GM12891 (cell line): ENCODE measurements around the gene AP1AR.
"Not testable (repeated sequence)": the region's sequence is repeated elsewhere in the genome, so short reads cannot be mapped to it uniquely, and the experiment has no call there.

ENCODE experiments used
- DNase-seq: peaks from one replicate; pipeline ENCODE4 v3.0.0; 2011; ENCODE audit warnings: low spot score; ENCODE audit not compliant: insufficient read length
- FAIRE-seq: peaks from 2 replicates; lab custom pipeline; 2011; peaks lifted over from hg19 to GRCh38; lab: Jason Lieb, UNC
- PAX5 ChIP-seq: IDR thresholded peaks from 2 replicates; pipeline ENCODE4 v1.6.1; 2011; ENCODE audit warnings: low read length, moderate library complexity, mild to moderate bottlenecking; ENCODE audit not compliant: insufficient read depth, severe bottlenecking
- POLR2A ChIP-seq: IDR thresholded peaks from 2 replicates; pipeline ENCODE4 v1.6.1; 2011; ENCODE audit warnings: low read depth, low read length, control low read depth
- POLR2AphosphoS5 ChIP-seq: IDR thresholded peaks from 2 replicates; pipeline ENCODE4 v1.6.1; 2011; ENCODE audit warnings: low read depth, low read length, control low read depth
- POU2F2 ChIP-seq: IDR thresholded peaks from 2 replicates; pipeline ENCODE4 v1.6.1; 2011; ENCODE audit warnings: low read depth, mild to moderate bottlenecking, control low read depth, low read length, moderate library complexity
- SPI1 ChIP-seq: IDR thresholded peaks from 2 replicates; pipeline ENCODE4 v1.6.1; 2011; ENCODE audit warnings: low read depth, low read length, control low read depth
- TAF1 ChIP-seq: IDR thresholded peaks from 2 replicates; pipeline ENCODE4 v1.6.1; 2011; ENCODE audit warnings: low read depth, low read length, control low read depth

Gene AP1AR

GRCh38 chr4:112277220-112277619 lies 45.6 kb downstream of the AP1AR start:
- TF ChIP-seq PAX5, result no peak
- no peak for TF ChIP-seq POU2F2
- TF ChIP-seq SPI1, result no peak
- DNase-seq (no peak), FAIRE-seq (no peak)

- FAIRE-seq (peak; percentile 61), DNase-seq (no peak)
- TF ChIP-seq POU2F2 (no peak), POLR2A (no peak), PAX5 (no peak), SPI1 (no peak), POLR2AphosphoS5 (no peak), TAF1 (no peak)
Observed at GRCh38 chr4:112277705-112278448, 46.3 kb downstream of the AP1AR start.

GRCh38 chr4:112279025-112279881 lies 47.7 kb downstream of the AP1AR start:
- DNase-seq (no peak), FAIRE-seq (peak; percentile 80)
- TF ChIP-seq PAX5 (no peak), POLR2A (0 out of 2 replicates have a peak, but pooled peaks have one; percentile 57)

DNA sequence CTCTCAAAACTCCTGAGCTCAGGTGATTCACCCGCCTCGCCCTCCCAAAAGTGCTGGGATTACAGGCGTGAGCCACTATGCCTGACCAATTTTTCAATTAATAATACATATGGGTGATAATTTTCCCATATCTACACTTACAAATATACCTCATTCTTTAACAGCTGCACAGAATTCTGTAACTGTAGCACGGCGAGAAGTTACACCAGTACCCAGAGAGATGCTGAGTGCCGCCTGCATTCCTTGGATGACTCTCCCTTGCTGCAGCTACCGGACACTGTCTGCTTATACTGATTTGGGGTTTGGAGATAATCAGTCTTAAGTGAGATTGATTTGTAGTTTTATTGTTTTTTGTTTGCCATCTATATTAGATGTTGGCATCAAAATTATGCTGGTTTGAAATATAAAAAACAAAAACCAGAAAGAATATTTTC lies 48.3 kb downstream of the AP1AR start:
- peak; percentile 5 for FAIRE-seq
- DNase-seq, result no peak
- TF ChIP-seq POLR2AphosphoS5 (no peak), PAX5 (no peak), SPI1 (no peak), POLR2A (no peak; the same call in 1 of the 2 replicates)

DNA sequence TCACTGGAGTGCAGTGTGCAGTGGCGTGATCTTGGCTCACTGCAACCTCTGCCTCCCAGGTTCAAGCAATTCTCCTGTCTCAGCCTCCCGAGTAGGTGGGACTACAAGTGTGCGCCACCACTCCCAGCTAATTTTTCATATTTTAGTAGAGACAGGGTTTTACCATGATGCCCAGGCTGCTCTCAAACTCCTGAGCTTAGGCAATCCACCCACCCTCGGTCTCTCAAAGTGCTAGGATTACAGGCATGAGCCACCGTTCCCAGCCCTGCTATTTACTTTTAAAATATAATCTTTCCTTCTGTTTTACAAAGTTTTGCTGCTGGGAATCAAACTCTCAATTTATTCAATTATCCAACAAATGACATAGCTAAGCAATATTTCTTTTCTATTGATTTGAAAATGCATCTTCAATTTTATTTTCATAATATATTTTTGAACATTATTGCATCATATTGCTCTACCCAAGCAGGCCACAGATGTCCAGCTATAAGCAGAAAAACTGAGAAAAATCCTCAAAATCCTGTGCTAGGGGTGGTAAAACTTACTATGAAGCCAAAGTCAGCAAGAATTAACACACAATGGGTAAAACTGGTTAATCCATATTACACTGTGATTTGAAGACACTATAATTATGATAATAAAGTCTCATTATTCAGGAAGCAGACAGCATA lies 48.9 kb downstream of the AP1AR start:
- TF ChIP-seq POLR2A, result no peak
- no peak for TF ChIP-seq POLR2AphosphoS5
- TF ChIP-seq POU2F2, result no peak
- no peak for TF ChIP-seq PAX5
- no peak for TF ChIP-seq SPI1
- no peak for TF ChIP-seq TAF1
- DNase-seq, result no peak
- FAIRE-seq, result no peak

DNA sequence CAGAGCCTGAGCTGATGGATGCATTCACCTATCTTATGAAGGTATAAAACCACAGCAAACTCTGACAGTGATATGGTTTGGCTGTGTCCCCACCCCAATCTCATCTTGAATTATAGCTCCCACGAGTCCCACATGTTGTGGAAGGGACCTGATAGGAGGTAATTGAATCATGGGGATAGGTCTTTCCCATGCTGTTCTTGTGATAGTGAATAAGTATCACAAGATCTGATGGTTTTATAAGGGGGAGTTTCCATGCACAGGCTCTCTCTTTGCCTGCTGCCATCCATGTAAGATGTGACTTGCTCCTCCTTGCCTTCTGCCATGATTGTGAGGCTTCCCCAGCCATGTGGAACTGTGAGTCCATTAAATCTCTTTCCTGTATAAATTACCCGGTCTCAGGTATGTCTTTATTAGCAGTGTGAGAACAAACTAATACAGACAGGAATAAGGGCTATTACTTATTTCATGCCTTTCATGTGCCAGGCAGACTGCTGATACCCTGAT lies 50.4 kb downstream of the AP1AR start:
- not testable (repeated sequence) for FAIRE-seq, DNase-seq

- no peak for TF ChIP-seq SPI1
- peak; percentile 33; the same call in 1 of the 2 replicates for TF ChIP-seq POLR2AphosphoS5
- TF ChIP-seq TAF1, result no peak
- no peak for TF ChIP-seq PAX5
- TF ChIP-seq POLR2A, result 0 out of 2 replicates have a peak, but pooled peaks have one; percentile 35
- no peak for TF ChIP-seq POU2F2
- FAIRE-seq, result peak; percentile 84
- DNase-seq, result no peak
Observed at GRCh38 chr4:112282860-112283667, 51.5 kb downstream of the AP1AR start.

DNA sequence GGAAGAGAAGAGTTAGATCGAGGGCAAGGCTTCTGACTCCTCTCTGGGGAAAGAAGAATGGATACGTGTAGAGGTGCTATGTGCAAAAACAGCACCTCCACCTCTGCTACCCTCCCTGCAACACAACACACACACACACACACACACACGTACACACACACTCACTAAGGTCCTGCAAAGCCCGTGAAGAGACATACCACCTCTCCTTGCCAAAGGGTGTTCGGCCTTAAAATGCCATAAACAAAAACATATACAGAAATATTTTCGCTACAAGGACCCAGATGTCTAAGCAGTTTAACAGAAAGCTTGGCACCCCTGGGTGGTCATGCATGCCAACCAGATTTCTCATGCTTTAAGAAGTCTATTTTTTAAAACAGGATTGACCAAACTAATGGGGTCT lies 52.6 kb downstream of the AP1AR start:
- peak; percentile 16 for FAIRE-seq
- TF ChIP-seq POLR2A (no peak), TAF1 (no peak), PAX5 (no peak), SPI1 (no peak), POLR2AphosphoS5 (no peak), POU2F2 (no peak)
- no peak for DNase-seq
